LHCN-M2 (cell line): Measurements from ENCODE around the gene GCNT4. TPM values are rescaled to one million over a fixed set of nuclear protein-coding genes. Genes with fewer than 3 reads are reported as not detected.
A peak's percentile ranks its signal among the peaks of the same experiment; 100 is the strongest.
"Not testable (repeated sequence)": the region's sequence is repeated elsewhere in the genome, so short reads cannot be mapped to it uniquely, and the experiment has no call there.

ENCODE experiments used
- DNase-seq: peaks from one replicate; pipeline ENCODE4 v3.0.0-alpha.2; 2012; ENCODE audit warnings: low read depth
- polyA plus RNA-seq: library from polyadenylated mRNA; unstranded; fragments of >200 nt; gene quantifications from one replicate; pipeline ENCODE4 v1.2.1, GENCODE V29; 2012; ENCODE audit warnings: missing spikeins
- total RNA-seq: library from RNA; depleted of rRNA; stranded (reverse); fragments of >200 nt; gene quantifications from 2 replicates; pipeline ENCODE4 v1.2.3, GENCODE V29; 2014; rRNA removed

GCNT4 gene
- total RNA-seq: 0.06 and 0.23 TPM in 2 replicates
- 0.09 TPM for polyA plus RNA-seq

- peak; percentile 40 for DNase-seq
Measured at GRCh38 chr5:75052192-75053053, at the start of gene GCNT4. TSS of gene GCNT4 (minus strand) at chr5:75052558. CDS start at chr5:75030037, 22,521 bp downstream.

- DNase-seq: peak; percentile 16
Measured at GRCh38 chr5:75095956-75096355, 43.6 kb upstream of the GCNT4 start.

- DNase-seq: no peak
Measured at GRCh38 chr5:75091597-75091996, 39.2 kb upstream of the GCNT4 start.

GRCh38 chr5:75089662-75090061, 37.3 kb upstream of the GCNT4 start:
- no peak for DNase-seq

GRCh38 chr5:75089137-75089536, 36.8 kb upstream of the GCNT4 start:
- DNase-seq: peak; percentile 89

- no peak for DNase-seq
Measured at GRCh38 chr5:75088648-75089047, 36.3 kb upstream of the GCNT4 start.

GRCh38 chr5:75081510-75081909, 29.2 kb upstream of the GCNT4 start:
- no peak for DNase-seq

GRCh38 chr5:75079346-75079745, 27.0 kb upstream of the GCNT4 start:
- DNase-seq: not testable (repeated sequence)

- DNase-seq: no peak
Measured at GRCh38 chr5:75078027-75078426, 25.7 kb upstream of the GCNT4 start.

GRCh38 chr5:75072061-75072460, 19.7 kb upstream of the GCNT4 start:
- no peak for DNase-seq

GRCh38 chr5:75071100-75071499, 18.7 kb upstream of the GCNT4 start:
- DNase-seq: no peak

- DNase-seq: no peak
Measured at GRCh38 chr5:75067434-75067833, 15.1 kb upstream of the GCNT4 start.

- DNase-seq: no peak
Measured at GRCh38 chr5:75062925-75063531, 10.7 kb upstream of the GCNT4 start.

- DNase-seq: no peak
Measured at GRCh38 chr5:75059912-75060545, 7.7 kb upstream of the GCNT4 start.

- DNase-seq: no peak
Measured at GRCh38 chr5:75058986-75059535, 6.7 kb upstream of the GCNT4 start.

- DNase-seq: no peak
Measured at GRCh38 chr5:75057561-75057960, 5.2 kb upstream of the GCNT4 start.

- no peak for DNase-seq
Measured at GRCh38 chr5:75055727-75056144, 3.4 kb upstream of the GCNT4 start.

GRCh38 chr5:75054134-75054930, 2.0 kb upstream of the GCNT4 start:
- no peak for DNase-seq

GRCh38 chr5:75053304-75054133, 1.2 kb upstream of the GCNT4 start:
- DNase-seq: peak; percentile 70

- DNase-seq: no peak
Measured at GRCh38 chr5:75053054-75053303, 621 bp upstream of the GCNT4 start.
